Middle frontal gyrus (tissue), 1 donor: ENCODE data around the gene CIB2.

Experiments used
- DNase-seq: peaks from one replicate; pipeline ENCODE4 v3.0.0-alpha.2; 2015; ENCODE audit warnings: low spot score; ENCODE audit errors: extremely low spot score

The CIB2 gene

DNA sequence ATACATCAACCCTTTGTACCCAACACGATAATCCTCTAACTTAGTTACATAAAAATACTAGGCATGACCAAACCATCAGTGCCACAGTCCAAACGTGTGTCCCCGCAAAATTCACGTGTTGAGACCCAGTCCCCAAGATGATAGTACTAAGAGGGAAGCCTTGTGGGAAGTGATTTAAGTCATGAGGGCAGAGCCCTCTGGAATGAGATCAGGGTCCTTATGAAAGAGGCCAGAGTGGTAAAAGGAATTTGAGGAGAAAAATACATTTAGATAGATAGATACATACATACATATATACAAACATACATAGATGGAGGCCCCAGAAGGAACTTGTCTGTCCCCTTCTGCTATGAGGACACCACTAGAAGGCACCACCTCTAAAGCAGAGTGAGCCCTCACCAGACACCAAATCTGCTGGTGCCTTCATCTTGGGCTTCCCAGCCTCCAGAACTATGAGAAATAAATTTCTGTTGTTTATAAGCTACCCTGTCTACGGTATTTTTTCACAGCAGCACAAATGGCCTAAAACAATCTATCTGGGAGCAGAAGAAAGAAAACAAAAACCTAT lies 61.7 kb downstream of the CIB2 start:
- no peak for DNase-seq

DNA sequence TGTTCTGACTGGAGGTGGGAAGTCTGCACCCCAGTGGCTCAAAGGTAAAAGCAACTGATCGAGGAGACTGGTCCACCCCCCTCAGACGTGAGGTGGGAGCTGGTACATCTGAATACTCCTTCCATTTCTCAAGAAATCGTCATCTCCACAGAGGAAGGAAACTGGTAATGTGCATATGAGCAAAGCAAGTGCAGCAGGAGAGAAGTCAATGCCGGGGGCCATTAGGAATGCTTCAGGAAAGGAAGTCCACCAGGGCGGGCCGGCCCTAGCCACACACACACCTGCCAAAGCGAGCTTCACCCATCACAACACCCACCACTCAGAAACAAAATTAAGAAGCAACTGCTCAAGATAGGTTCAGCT lies 62.2 kb downstream of the CIB2 start:
- no peak for DNase-seq

DNA sequence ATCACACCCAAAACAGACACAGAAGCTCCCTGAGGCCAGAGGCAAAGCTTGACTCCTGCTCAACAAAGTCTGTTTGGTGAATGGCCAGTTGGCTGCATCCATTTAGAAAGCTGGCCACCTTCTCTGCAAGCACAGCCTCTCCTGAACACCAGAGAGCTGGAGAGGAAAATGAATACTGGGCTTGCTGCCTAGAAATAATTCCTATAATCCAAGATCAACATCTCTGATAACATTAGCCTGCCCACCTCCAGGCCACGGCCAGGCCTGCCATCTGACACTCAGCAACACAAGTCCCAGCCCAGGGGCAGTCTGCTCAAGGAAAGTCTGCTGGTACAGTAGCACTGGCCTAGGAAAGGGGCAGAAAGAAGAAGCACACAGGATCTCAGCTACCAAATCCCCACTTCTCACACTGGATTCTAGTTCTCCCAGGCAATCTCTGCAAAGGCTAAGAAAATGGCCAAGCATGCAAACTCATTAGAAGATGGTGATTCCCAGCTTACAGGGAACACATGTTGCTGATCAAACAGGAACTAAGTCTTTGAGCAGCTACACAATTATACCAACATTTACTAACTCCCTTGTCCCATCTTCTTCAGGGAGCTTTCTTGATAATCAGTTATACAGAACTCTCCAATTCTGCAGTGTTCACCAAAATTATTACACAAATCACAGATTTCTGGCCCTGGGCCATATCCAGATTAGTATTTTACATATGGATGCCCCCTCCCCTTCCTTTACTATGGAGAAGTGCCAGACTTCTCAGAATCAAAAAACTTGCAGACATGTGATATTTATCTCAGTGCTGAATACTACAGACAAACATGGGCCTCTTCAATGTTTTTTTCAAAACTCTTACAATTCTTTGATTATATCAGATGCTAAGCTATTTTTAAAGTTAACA lies 63.7 kb downstream of the CIB2 start:
- no peak for DNase-seq

DNA sequence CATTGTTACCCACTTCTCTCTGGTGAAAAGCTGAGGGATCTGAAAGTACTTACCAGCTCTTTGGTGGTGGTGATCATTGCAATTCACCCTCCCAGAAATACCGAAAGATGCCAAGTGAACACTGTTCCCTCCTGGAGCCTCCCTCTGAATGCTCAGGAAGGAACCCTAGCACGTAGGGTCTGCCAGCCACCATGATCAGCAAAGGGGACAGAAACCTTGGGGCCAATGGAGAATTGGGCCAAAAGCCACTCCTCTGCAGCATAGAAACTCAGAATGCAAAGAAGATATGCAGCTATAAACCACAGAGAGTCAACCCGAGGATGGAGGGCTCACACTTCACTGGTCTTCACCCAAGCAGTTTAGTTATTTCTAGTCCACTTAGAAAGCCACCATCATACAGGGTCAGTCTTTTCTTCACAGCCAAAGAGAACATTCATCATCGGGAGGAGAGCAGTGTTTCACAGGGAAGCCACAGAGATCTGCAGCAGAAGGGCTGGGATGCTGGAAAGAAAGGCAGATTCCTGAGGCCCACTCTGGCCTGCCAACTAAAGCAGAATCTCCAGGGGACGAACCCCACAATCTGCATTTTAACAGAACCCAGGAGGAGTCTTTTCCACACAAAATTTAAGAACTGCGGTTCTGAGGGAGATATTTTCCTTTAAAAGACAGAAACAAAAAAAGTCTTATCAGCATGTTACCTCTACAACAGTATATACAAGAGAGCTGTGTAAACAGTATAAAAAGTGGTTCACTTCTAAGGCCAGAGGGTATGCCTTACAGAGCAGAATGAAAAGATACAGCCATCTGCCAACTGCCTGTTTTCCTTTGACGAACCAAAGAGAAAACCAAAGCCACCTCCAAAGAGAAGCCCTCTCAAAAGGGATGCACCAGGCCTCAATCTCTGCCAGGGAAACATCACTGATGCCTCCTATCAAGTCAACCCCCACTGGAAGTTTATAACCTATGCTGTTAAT lies 65.0 kb downstream of the CIB2 start:
- DNase-seq, result no peak

DNA sequence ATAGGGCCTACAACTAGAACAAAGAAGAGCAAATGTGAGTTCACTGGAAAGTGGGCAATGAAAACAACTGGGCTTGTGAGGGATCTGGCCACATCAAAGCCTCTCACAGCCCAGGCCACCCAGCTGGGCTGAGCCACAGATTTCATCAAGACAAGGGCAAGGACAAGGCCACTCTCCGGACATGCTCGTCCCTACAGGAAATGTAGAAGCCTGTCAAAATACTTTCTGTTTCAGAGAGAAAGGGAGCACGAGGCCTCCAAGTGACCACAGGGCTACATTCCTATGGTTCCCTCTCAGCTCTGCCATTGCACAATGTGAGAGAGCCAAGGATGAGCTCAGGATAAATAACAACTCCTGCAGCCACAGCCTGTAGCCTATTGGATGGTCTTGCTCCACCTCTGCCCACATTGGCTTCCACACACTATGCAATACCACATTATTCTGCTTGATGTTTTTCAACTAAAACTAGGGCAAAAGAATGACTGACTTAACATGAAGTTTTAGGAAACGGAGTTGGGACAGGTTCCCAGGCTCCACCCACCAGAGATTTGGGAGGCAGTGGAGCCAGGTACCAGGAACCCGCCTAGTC lies 65.9 kb downstream of the CIB2 start:
- DNase-seq, result no peak

DNA sequence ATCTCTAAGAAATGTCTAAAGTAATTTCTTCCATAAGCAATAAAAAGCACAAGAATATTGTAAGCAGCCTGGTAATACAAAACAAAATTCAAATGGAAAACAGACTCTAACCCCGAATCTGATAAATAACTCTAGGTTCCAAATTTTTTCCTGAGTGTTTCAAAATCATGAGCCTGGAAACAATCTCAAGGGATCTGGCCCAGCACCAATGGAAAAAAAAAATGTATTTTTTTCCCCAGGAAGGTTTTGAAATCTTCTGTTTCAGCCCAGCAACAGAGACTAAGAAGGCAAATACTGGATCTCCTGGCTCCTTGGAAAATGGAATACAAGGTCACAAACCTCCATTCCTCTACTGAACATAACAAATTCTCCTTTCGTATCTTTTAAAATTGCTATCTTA lies 66.7 kb downstream of the CIB2 start:
- no peak for DNase-seq

DNA sequence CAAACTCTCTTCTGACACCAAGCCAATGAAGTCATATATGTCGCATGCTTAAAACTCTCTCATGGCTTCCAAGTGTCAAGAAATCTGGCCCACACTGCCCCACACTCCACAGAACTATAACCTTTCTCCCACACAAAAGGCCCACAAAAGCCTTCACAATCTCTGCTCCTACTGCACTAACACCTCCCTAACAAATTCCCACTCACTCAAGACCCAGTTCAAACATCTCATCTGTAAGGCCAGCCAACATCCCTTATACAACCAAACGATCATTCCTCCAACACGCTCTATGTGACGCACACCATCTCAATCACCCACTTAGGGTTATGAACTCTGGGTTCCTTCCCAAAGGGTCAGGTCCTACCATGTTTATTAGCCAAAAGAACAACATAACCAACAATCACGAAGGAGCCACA lies 67.3 kb downstream of the CIB2 start:
- no peak for DNase-seq

DNA sequence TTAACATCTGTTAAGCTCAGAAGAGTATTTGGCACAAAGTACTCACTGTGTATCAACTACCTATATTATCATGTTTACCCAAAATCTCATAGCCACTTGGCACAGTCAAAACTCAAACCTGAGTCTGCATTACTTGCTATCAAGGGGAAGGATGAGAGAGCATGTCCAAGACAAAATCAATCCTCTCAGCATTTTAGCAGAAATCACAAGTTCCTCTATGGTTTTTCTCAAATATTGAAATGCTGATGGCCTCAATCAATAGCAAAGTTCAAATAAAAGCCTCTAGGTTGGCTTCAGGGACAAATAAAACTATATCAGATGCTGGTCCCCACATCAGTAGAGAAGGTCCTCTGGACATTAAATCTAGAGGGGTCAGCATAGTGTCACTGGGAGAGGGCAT lies 68.0 kb downstream of the CIB2 start:
- DNase-seq, result no peak

DNA sequence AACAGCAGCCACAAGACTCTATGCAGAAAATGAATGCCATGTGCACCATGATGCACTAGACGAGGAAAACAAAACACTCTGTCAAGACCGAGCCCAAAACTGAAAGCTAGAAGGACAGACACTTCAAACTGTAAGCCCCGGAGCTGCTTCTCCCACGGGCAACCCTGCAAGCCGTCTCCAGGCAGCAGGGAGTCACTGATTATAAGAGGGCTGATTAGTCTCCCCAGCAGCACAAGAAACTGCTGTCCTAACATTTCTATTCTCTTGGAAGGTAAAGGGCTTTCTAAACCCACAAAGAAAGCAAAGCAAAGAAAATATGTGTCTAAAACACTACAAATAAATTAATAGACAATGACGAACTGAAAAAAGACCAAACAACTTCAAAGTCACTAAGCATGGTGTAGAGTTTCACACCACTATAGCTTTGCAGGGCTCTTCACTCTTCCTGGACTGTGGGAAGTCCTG lies 69.2 kb downstream of the CIB2 start:
- no peak for DNase-seq

DNA sequence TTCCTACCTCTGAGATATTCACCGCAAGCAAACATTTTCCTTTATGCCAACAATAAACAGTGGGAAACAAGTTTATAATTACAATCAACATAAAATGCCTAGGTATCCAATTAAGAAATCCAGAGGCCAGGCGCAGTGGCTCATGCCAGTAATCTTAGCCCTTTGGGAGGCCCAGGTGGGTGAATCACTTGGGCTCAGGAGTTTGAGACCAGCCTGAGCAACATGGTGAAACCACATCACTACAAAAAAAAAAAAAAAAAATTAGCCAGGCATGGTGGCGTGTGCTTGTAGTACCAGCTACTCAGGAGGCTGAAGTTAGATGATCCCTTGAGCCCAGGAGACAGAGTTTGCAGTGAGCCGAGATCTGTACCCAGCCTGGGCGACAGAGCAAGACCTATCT lies 71.0 kb downstream of the CIB2 start:
- no peak for DNase-seq

DNA sequence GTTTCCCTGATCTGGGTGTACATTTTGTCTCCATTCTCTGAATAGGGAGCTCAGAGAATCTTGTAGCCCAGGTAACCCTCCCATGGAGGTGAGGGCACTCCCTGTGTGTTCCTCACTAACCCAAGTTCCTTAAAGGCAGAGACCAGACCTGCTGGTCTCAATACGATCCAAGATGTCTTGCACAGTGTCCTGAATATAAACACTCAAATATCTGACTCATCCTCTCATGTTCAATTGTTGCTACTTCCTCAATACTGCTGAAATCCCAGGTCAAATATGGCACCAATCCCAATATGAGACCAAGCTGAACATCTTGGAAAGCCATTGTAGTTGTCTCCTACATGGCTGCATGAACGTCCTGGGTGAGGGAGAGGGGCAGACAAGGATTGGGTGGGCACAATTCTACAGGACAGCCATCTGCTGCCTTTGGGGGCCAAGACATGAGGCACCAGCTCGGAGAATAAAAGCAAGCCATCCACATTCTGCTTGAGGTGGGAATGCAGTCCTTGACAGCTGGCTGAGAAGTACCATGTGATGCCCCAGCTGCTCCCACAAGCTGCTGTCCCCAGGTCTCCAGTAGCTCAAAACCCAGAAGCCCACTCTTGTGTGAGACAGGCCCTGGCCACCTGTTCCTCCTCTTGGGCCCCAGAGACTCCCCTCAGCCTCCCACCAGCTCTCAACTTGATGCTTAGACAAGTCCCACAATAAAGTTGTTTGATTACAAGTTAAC lies 72.0 kb downstream of the CIB2 start:
- DNase-seq, result no peak

DNA sequence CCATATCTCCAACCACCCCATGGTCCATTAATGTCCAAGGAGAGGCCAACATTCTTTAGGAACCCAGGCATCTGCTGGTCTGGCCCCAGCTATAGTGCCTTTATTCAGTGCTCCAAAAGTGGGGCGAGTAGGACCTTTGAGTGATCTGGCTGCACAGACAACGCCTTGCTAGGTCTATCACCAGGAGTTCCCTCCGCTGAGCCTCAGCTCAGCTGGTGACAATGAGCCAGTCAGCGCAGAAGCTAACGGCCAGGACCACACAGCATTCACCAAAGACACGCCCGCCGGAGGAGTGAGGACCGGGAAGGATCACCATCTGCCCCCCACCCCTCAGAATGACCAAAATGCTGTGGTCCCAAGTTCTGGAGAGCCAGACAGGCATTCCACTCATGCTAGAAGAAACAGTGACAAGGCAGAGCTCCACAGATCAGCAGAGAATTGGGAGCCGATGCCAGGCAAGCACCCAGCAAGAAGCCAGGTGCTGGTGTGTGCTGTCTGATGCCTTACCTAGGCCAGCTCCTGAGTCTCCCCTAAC lies 72.8 kb downstream of the CIB2 start:
- no peak for DNase-seq

DNA sequence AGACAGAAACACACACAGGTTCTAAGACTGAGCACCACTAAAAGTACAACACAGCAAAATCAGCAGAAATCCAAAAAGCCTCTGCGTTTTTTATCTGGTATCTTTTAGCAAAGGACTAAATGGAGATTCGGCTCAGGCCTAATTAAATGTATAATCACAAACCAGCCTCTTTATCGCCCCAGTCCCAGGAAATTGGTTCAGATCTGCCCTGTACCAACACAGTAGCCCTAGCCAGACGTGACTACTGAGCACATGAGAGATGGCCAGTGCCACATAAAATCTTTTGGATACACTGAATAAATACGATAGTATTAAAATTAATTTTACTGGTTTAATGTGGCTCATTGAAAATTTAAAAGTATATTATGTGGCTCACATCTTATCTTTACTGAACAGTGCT lies 73.4 kb downstream of the CIB2 start:
- DNase-seq, result no peak

DNA sequence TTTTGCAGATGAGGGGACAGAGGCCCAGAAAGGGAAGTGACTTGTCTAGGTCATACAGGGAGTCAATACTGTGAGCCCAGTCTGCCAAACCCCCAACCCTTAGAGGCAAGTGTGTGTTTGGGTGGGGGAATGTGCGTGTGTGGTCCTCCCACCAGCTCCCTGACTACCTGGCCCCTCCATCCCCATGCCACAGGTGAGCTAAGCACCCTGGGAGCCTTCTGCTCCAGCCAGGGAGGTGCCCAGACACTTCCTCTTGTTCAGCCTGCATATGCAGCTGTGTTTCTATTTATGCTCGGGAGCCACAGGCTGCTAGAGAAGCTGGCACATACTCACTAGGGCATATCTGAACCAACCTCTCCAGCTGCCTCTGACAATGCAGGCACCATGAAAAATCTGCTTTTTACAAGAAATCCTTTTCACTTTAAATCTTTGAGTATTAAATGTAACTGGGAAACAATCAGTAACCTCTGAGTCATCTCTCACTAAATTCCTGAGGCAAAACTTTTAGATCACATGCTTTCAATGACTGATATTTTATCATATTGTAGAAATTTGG lies 74.5 kb downstream of the CIB2 start:
- no peak for DNase-seq

DNA sequence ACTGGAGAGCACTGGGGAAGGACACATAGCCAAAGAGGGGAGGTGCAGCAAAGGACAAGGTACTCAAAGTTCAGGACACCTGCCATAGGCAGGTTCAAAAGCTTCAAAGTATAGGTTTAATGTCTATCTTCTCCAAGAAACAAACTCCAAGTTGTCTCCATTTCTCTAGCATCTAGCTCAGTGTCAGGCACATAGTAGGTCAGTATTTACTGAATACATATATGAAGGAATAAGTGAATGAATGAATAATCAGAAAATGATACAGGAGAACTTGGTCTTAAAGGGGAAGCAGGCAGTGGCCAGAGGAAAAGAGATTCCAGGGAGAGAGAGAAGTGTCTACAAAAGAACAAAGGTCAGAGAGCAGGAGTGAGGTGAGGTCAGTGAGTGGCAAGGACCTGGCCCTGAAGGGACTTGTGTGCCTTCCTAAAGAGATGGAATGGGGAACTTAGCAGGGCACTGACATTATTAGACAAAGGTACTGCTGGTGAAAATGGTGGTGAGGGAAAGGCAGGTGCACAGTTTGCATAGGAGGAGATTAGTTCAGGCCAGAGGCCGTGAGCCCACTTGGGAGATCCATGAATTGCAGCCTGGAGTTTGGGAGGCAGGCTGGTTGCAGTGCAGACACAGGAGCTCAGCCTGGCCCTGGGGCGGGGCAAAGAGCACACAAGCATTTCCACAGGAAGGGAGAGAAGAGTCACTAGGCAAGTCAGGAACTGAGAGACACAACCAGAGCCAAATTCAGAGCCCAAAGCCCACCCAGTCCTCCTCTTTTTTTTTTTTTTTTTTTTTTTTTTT lies 75.1 kb downstream of the CIB2 start:
- DNase-seq, result no peak

DNA sequence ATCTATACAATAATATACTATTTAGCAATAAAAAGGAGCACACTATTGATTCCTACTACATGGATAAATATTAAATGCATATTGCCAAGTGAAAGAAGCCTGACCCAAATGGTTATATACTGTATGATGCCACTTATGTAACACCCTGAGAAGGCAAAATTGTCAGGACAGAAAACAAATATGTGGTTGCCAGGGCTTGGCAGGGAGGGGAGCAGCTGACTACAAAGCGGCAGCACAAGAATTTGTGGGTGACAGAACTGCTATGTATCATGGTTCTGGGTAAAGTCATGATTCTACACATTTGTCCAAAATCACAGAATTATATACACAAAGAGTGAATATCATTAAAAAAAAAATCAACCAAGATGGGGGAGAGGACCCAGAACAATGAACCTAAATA lies 76.3 kb downstream of the CIB2 start:
- DNase-seq, result no peak
